Lower leg skin (tissue), 4 donors: ENCODE data around the gene ERFL. TPM values are rescaled to one million over a fixed set of nuclear protein-coding genes. Genes with fewer than 3 reads are reported as not detected.

Experiments
- DNase-seq, 2 donors: peaks; one replicate each; pipeline ENCODE4 v3.0.0-alpha.2; 2019; ENCODE audit warnings: low spot score in 2 of 2
- H3K4me3 ChIP-seq: fragments of 200-600 bp; sonication (generic); 2 replicates; pipeline ENCODE4 v1.5.1; 2017; ENCODE audit warnings: mild to moderate bottlenecking, low read depth; ENCODE audit not compliant: poor library complexity, severe bottlenecking
- CTCF ChIP-seq, 3 donors: fragments of 450-650 bp; IDR thresholded peaks; one replicate each; pipeline ENCODE4 v1.5.1; 2016; ENCODE audit warnings: antibody characterized with exemption in 3 of 3, mild to moderate bottlenecking in 3 of 3, moderate library complexity in 2 of 3
- POLR2A ChIP-seq, 2 donors: fragments of 450-650 bp; IDR thresholded peaks; one replicate each; pipeline ENCODE4 v1.6.1; 2016 to 2017; ENCODE audit warnings: antibody characterized with exemption in 2 of 2, mild to moderate bottlenecking in 1 of 2, moderate library complexity in 1 of 2
- WGBS, 2 donors: methylation state at CpG; one replicate each; pipeline ENCODE4 v1.1.5; 2018; 5-methylcytosine and 5-hydroxymethylcytosine counted together
- intact Hi-C: fragments of 100-400 bp; cut with DNase I; formaldehyde crosslinking; loops from one replicate; pipeline ENCODE4 v1.15.0; 2023; ENCODE audit warnings: low total_unique reads
- total RNA-seq, 4 donors: library from RNA; depleted of rRNA; stranded (reverse); fragments of >200 nt; gene quantifications; one replicate each; pipeline ENCODE4 v1.1.0, GENCODE V29; 2016

Gene ERFL
- total RNA-seq, 4 donors from 2014 or later: 0.16 TPM; not detected in 3

- WGBS, 2 donors: 64 to 69% methylated on average over 8 of the region's 8 CpGs
- DNase-seq: no peak
- H3K4me3 ChIP-seq: no peak overlapping the region
- TF ChIP-seq CTCF (IDR thresholded peaks at IDR 0.05) (no peak), POLR2A (IDR thresholded peaks at IDR 0.05) (no peak)
- intact Hi-C loops: no loop called here
Measured at GRCh38 chr19:41936416-41936850, 8.2 kb upstream of the ERFL start.

- DNase-seq: no peak
- intact Hi-C loops: no loop called here
- WGBS, 2 donors: 20 to 25% methylated on average over 23 to 26 of the region's 26 CpGs
- no peak overlapping the region for H3K4me3 ChIP-seq
- TF ChIP-seq POLR2A (IDR thresholded peaks at IDR 0.05): no peak
- TF ChIP-seq CTCF (IDR thresholded peaks at IDR 0.05): no peak
Measured at GRCh38 chr19:41935760-41936415, 7.6 kb upstream of the ERFL start.

DNA sequence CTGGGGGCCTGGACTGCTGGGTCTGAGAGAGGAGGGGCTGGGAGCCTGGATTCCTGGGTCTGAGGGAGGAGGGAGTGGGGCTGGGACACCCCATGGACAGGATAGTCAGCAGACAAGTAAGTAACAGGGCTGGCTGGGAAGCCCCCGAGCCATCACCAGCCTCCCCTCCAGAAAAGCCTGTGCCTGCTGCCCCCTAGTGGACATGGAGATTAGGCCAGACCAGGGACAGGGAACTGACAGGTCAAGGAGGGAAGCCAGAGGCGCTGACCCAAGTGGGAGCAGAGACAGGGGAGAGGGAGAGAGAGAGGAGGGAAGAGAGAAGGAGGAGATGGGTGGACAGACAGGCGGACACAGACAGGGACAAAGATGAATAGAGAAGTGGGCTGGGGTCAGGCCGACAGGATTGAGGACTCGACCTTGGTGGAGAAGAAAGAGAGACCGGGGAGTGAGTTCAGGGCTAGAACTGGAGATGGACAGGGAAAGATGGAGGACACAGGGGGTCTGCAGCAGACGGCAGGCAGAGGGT lies 6.7 kb upstream of the ERFL start:
- no peak overlapping the region for H3K4me3 ChIP-seq
- 24 to 28% methylated on average over 7 of the region's 7 CpGs for WGBS, 2 donors
- TF ChIP-seq POLR2A (IDR thresholded peaks at IDR 0.05) (no peak), CTCF (IDR thresholded peaks at IDR 0.05) (peak in 1 of 3 donors; percentile 41)
- intact Hi-C loops: no loop called here
- DNase-seq: peak; percentile 38 to 90

- TF ChIP-seq POLR2A (IDR thresholded peaks at IDR 0.05): no peak
- no peak for TF ChIP-seq CTCF (IDR thresholded peaks at IDR 0.05)
- DNase-seq: no peak
- intact Hi-C loops: no loop called here
- 71 to 72% methylated on average over 7 of the region's 7 CpGs for WGBS, 2 donors
- no peak overlapping the region for H3K4me3 ChIP-seq
Measured at GRCh38 chr19:41933693-41934426, 5.6 kb upstream of the ERFL start.

DNA sequence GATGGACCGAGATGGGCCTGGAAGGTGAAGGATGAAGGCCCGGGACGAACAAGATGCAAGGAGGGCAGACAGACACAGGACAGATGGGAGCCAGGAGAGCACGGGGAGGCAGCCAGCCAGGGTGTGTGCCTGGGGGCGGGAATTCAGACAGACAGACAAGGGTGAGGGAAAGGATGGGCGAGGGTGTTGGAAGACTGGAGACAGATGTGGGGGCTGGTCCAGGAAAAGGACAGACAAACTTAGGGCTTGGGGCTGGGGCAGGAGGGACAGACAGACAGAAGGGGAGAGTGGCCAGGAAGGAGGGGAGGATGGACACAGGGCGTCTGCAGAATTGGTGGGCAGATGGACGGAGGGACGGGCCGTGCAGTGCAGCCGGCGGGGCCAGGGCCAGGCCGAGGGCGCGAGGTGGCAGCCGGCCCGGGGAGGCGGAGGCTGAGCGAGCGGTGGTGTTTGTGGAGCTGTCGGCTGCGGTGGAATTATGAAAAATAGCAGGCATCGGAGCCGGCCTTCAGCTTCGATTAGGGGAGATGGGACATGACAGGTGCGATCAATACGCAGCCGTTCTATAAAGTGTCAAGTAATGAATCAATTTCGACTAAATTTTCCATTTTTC lies 4.6 kb upstream of the ERFL start:
- intact Hi-C loops: no loop called here
- 28 to 30% methylated on average over 29 of the region's 29 CpGs for WGBS, 2 donors
- H3K4me3 ChIP-seq: no peak overlapping the region
- DNase-seq: no peak
- no peak for TF ChIP-seq CTCF (IDR thresholded peaks at IDR 0.05)
- no peak for TF ChIP-seq POLR2A (IDR thresholded peaks at IDR 0.05)
